ENCODE data around the gene LARGE1.

The LARGE1 gene

GRCh38 chr22:33837826-33838225, 82.5 kb downstream of the LARGE1 start:
- no peak for DNase-seq (ENCODE audit: low read depth)
- TF ChIP-seq CTCF (IDR thresholded peaks at IDR 0.05; ENCODE audit: low read depth, low read length) (no peak), MYC (IDR thresholded peaks at IDR 0.05; ENCODE audit: low read depth, low read length) (no peak), POLR2A (IDR thresholded peaks at IDR 0.05; ENCODE audit: extremely low read depth, insufficient read length) (no peak), MAX (IDR thresholded peaks at IDR 0.05; ENCODE audit: low read depth, low read length) (no peak)

GRCh38 chr22:33835265-33835664, 85.0 kb downstream of the LARGE1 start:
- TF ChIP-seq MYC (IDR thresholded peaks at IDR 0.05; ENCODE audit: low read depth, low read length) (no peak), POLR2A (IDR thresholded peaks at IDR 0.05; ENCODE audit: extremely low read depth, insufficient read length) (no peak), CTCF (IDR thresholded peaks at IDR 0.05; ENCODE audit: low read depth, low read length) (no peak), MAX (IDR thresholded peaks at IDR 0.05; ENCODE audit: low read depth, low read length) (no peak)
- no peak for DNase-seq (ENCODE audit: low read depth)
- H3K4me3 ChIP-seq (ENCODE audit: low read depth, low read length), result no peak overlapping the region

More at GRCh38 chr22:33837826-33838225, 82.5 kb downstream of the LARGE1 start:
- no peak overlapping the region for H3K4me3 ChIP-seq (ENCODE audit: low read depth, low read length)

GRCh38 chr22:33832558-33833151, 87.6 kb downstream of the LARGE1 start:
- no peak for DNase-seq (ENCODE audit: low read depth)
- no peak overlapping the region for H3K4me3 ChIP-seq (ENCODE audit: low read depth, low read length)
- TF ChIP-seq MAX (IDR thresholded peaks at IDR 0.05; ENCODE audit: low read depth, low read length), result no peak
- TF ChIP-seq POLR2A (IDR thresholded peaks at IDR 0.05; ENCODE audit: extremely low read depth, insufficient read length), result no peak
- no peak for TF ChIP-seq MYC (IDR thresholded peaks at IDR 0.05; ENCODE audit: low read depth, low read length)
- no peak for TF ChIP-seq CTCF (IDR thresholded peaks at IDR 0.05; ENCODE audit: low read depth, low read length)

- TF ChIP-seq POLR2A (IDR thresholded peaks at IDR 0.05; ENCODE audit: extremely low read depth, insufficient read length) (no peak), MAX (IDR thresholded peaks at IDR 0.05; ENCODE audit: low read depth, low read length) (no peak), MYC (IDR thresholded peaks at IDR 0.05; ENCODE audit: low read depth, low read length) (no peak), CTCF (IDR thresholded peaks at IDR 0.05; ENCODE audit: low read depth, low read length) (no peak)
- DNase-seq (ENCODE audit: low read depth), result no peak
- H3K4me3 ChIP-seq (ENCODE audit: low read depth, low read length), result no peak overlapping the region
Measured at GRCh38 chr22:33831651-33832050, 88.6 kb downstream of the LARGE1 start.

GRCh38 chr22:33831207-33831606, 89.1 kb downstream of the LARGE1 start:
- TF ChIP-seq CTCF (IDR thresholded peaks at IDR 0.05; ENCODE audit: low read depth, low read length) (no peak), MYC (IDR thresholded peaks at IDR 0.05; ENCODE audit: low read depth, low read length) (no peak), POLR2A (IDR thresholded peaks at IDR 0.05; ENCODE audit: extremely low read depth, insufficient read length) (no peak), MAX (IDR thresholded peaks at IDR 0.05; ENCODE audit: low read depth, low read length) (no peak)
- no peak for DNase-seq (ENCODE audit: low read depth)
- no peak overlapping the region for H3K4me3 ChIP-seq (ENCODE audit: low read depth, low read length)

Data from NB4 (cell line).